OCI-M1 (cell line): ENCODE results near the gene PSMC3.

Experiments used
- DNase-seq: peaks from one replicate; lab custom pipeline; 2025; lab: John Stamatoyannopoulos, UW

PSMC3 gene

DNA sequence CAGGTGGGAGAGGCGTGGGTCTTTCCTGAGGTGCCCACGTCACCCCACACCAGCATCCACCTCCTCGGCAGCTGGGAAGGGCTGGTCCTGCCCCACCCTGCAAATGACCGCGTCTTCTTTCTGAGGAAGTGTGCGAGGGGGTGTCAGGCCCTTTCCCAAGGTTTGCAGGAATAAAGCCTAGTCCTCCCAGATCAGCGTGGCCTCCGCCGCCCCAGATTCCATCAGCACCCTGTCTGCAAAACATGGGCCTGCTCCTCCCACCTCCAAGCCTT is 32.3 kb downstream of the PSMC3 start:
- DNase-seq, result no peak

DNA sequence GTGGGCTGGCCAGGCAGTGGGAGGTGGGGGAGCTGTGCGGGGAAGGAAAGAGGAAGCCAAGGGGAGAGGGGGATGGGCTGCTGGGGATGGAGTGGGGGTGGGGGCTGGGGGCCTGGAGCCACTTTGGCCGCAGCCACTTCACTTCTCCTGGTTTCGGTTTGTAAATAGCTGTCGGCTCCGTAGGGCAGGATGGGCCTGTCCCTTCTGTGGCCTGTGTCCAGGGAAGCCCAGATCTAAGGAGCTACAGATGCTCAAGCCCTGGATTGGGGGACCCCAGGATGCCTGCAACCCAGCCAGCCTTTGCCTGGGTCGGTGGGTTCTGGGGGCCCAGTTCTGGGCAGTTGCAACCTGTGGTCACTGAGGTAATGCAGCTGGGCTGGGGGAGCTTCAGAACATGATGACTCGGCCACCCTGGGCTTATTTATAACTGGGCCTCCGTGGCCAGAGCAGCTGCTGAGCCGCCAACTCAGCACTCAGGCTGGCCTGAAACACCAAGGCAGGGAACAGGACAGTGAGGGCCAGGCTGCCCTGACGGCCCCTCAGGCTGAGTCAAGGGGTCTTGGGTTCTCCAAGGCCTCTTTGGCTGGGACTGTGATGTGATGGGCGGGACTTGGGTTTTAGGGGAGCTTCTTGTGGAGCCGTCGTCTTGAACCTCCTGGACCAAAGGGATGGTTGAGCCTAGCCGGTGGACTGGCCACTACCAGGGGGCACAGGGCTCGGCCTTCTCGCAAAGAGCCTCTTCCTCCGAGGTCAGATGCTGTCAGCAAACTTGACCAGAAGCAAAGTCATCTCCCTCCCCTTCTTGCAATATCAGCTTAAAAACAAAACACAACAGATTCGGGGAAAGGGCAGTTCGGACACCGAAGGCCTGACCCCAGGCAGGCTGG is 32.8 kb downstream of the PSMC3 start:
- DNase-seq, result peak; percentile 92

DNA sequence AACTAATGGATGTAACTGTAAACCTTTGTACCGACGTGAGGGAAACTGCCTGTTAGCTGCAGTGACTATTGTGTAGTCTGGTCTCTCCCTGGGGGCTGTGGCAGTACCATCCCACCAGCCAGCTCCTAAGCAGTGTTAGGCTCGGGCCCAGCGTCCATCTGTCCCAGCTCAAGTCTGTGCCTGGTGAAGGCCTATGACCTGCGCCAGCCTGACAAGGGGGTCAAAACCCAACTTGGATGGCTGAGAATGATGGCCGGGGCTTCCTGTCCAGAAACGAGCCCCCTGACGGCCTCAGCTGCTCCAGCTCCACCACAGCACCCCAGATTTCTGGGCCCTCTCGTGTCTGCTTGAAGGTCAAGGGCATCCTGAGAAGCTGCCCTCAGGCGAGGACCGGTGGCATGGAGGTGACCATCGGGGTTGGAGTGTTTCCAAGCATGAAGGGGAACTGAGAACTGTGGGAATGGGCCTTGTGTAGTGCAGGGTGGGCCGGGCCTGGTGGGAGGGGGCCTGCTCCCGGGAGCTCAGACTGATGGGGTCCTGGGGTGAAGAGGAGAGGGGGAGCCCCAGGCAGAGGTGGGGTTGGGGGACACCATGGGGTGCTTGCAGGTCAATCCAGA is 33.6 kb downstream of the PSMC3 start:
- no peak for DNase-seq

DNA sequence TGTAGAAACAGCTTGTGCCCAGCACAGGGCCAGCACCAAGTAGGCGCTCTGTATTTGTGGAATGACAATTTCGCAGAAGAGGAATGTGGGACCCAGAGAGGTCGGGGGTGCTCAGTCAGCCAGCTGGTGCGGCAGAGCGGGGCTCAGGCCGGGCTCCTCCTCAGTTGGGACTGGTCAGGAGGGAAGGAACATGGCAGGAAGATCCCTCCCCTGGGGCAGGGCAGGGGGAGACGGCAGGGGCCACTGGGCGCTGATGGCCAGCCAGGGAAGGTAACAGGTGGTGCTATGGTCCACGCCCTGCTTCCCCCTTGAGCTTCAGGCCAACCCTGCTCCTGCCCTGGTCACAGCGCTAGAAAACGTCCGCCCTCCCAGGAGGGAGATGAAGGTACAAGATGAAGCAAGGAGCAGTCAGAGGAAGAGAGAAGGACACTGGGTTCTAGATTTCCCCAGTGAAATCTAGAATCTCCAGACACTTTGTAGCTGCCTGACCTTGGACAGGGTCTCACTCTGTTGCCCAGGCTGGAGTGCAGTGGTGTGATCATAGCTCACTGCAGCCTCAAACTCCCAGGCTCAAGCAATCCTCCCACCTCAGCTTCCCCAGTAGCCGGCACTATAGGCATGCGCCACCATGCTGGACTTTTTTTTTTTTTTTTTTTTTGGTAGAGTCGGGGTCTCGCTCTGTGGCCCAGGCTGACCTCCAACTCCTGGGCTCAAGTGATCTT is 34.4 kb downstream of the PSMC3 start:
- DNase-seq, result no peak

DNA sequence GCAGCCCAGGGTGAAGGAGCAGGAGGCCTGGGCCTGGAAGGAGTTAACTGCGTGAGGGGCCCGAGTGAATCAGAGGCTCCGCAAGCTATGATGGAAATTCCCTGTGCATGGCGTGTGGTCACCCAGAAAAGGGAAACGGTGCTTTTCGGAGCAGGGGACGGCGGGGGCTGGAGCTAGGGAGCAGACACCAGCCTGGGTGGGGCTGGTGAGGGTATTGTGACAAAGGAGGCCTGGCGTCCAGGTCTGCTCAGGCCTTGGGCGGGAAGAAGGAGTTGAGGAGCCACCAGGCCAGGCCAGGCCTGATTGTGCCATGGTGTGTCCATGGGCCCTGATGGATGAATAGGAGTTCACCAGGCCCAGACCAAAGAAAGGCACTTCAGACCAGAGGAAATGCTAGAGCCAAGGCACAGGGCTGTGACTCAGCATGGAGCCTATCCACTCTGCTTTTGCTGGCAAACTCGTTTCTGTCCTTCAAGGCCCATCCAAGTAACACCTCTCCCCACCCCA is 35.1 kb downstream of the PSMC3 start:
- no peak for DNase-seq

DNA sequence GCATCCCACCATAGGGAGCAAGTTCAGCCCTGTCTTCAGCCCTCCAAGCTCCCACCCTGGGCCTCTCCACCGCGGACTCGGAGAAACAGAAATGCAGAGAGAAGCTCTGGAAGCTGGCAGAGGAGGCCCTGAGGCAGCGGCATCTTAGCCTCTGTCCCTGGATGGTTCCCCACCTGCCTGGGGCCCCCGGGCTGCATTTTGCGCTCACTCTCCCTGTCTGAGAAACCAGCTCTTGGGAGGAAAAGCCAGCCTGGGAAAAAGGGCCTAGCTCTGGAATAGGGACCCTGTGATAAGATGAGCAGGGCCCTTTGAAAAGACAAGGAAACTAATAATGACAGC is 35.8 kb downstream of the PSMC3 start:
- DNase-seq, result no peak

DNA sequence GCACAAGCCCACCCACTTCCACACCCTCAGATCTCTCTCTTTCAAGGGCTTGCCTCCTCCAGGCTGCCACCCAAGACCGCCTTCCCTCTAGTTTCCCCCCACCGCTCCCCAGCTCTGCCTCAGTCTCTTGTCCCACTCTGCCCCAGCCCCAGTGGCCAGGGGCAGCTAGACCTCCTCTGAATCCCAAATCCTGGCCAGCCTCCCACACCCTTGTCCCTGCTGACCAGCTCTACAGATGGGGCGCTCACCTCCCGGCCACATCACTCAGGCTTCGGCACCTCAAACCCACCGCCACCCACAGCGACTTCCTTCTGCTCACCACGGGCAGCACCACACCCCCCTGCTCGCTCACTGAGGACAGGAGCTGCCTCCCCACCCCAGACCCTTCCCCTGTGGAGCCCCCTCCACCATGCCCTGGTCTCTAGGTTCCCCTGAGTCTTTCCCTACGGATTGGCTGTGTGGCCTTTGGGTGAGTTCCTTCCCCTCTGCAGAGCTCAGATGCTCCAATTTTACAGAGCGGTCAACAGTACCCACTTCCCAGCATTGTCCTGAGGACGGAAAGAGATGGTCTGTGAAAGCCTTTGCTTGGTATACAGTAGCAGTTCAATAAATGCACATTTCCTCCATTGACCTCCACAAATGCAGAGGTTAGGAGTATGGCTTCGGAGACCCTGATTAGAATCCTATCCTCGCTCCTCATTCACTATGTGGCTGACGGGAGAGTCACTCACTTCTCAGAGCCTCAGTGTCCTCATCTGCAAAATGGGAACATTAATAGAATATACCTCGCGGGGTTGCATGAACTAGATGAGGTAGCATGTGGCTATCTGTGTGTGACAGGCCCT is 36.4 kb downstream of the PSMC3 start:
- DNase-seq, result no peak

DNA sequence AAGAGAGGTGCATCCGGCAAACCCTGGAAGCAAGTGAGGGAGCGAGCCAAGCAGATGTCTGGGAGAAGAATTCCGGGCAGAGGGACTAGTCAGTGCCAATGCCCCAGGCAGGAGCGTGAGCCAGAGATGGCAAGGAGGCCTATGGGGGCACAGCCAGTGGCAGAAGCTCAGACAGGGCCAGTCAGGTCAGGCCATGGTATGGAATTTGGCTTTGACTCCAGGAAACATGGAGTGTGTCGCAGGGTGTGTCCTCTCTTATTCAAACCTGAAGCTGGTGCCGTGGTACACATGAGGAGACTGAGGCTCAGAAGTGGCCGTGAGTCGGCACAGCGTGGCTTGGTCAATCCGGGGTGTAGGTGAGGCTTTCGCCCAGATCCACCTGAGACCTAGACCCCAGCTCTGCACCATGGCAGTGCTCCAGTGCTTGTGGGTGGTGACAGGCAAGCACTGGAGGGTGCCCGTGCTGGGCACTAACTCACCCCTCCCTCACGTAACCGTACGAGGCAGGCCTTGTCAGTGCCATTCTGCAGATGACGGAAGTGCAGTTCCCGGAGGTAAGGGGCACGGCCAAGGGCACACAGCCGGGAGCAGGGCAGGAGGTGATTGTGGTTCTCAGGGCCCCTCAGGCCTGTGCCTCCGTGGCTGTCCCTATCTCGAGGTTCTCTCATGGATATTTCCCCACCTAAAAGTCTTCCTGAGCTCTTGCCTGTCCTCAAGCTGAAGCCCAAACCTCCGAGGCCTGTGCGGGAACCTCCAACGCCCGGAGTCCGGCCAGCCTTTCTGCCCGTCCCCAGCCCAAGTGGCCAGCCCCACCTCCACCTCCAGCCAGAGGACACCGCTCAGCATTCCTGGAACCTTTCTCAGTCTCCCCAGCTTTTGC is 37.3 kb downstream of the PSMC3 start:
- DNase-seq, result no peak

DNA sequence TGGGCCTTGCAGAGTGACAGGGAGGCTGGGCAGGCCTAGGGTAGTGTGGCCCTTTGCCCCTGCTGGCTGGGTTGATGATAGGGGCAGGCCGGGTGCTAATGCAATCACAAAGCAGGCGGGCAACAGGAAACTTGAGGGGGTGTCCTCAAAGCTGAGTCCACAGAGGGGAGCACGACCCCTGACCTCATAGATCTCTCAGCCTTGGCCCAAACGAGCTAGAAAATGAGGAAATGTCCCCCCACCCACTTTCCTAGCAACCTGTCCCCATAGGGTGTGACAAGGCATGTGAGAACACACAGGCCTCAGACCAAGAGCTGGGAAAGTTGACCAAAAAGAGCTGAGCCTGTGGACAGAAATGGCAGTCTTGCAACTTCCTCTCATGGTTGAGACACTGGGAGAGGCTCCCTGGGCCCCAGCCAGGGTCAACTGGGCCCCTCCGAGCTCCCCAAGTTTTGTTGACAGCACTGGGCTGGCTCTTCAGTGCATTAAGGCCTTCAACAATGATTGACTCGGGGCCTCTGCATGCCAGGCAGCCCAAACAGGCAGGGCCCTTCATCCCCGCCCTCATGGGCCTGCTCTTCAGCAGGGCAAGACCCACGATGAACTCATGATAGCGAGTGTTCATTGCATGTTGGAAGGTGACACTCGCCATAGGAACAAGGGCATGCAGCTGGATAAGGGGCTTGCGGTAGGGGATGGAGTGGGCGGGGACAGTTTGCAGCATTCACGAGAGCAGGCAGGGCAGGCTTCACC is 38.1 kb downstream of the PSMC3 start:
- DNase-seq, result no peak

DNA sequence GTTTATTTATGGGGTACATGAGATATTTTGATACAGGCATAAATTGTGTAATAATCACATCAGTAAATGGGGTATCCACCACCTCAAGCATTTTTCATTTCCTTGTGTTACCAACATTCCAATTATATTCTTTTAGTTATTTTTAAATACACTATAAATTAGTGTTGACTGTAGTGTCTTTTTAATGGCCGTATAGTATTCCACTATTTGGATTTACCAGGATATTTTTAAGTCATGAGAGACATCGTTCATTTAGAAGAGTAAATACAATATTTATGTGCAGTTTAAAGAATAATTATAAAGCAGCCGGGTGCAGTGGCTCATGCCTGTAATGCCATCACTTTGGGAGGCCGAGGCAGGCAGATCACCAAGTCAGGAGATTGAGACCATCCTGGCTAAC is 41.7 kb downstream of the PSMC3 start:
- no peak for DNase-seq

DNA sequence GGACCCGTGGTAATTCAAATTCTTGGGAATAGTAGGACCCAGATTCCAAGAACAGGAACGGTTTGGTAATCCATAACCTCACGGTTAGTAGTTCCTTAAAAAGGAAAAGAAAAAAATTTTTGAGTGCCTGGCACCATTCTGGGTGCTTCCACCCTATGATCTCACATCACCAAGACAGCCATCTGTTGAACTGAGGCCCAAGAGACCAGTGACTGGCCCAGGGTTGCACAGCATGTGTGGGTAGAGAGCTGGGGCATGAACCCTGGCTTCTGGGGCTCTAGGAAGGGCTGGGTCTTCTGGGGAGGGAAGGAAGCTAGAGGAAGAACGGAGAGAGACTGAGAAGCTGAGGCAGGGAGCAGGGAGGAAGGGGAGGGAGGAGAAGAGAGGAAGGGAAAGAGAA is 43.2 kb downstream of the PSMC3 start:
- no peak for DNase-seq

DNA sequence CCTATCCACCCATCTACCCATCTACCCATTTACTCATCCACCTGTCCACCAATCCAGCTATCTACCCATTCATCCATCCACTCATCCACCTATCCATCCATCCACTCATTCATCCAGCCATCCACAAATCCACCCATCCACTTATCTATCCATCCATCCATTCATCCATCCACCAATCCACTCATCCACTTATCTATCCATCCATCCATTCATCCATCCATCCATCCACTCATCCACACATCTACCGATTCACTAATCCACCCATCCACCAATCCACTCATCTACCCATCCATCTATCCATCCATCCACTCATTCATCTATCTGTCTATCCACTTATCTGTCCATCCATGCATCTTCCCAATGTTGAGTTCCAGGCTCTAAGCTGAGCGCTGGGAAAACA is 46.2 kb downstream of the PSMC3 start:
- no peak for DNase-seq

DNA sequence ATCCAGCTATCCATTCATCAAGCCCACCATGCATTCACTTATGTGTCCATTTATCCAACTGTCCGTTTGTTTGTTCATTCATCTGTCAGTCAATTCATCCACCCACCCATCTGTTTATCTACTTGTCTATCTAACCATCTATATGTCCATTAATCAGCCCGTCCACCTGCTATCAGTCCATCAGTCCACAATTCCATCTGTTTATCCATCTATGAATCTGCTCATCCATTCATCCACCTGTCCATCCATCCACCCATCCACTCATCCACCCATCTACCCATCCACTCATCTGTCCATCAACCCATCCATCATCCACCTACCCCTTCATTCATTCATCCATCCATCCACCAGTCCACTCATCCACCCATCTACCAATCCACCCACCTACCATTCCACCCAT is 46.9 kb downstream of the PSMC3 start:
- no peak for DNase-seq

DNA sequence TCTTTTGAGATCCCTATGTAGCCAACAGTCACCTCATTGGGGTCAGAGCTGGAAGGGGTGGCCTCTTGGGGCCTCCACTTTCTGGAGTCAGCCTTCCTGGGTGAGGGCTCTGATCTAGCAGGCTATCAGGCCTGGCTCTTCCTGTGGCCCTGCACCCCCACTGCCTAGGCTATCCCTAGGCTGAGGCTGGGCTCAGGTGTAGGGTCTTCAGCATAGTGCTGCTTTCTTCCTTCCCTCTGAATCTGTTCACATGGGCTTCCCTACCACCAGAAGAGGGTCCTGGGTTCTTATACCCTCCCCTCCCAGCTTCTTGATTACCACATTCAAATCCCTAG is 47.4 kb downstream of the PSMC3 start:
- no peak for DNase-seq

DNA sequence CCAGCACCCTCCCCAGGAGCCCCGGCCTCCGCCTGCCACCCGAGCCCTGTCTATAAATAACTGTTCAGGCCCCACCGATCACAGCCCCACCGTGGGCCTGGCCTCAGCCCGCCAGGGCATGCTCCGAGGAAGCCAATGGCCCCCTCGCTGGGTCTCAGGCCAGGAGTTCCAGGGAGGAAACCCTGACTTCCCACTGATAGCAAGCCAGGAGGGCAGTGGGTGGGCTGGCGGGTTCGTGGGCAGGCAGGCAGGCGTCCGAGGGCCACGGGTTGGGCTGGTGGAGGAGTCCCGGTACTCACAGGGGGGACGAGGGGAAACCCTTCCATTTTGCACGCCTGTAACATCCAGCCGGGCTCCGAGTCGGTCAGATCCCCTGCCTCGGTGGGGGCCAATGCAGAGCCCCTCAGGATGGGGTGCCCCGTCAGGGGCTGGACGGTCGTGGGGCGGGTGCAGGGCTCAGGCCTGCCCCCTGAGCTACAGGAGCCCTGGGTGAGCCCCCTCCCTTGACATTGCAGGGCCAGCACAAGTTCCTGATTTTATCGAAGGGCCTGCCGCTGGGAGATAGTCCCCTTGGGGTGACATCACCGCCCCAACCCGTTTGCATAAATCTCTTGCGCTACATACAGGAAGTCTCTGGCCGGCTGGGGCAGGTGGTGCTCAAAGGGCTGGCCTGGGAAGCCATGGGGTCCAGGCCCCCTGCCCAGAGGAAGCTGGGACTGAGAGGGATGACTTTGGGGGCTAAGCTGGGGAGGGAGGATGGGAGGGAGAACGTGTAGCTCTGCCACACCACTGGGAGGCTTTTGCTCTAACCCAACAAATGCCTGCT is 48.0 kb downstream of the PSMC3 start, which contains the start of gene SPI1:
Gene SPI1 (minus strand): TSS at position 538 of the 826 bp plus-strand sequence. CDS start 194 bp downstream, at position 344.
- peak; percentile 96 for DNase-seq

DNA sequence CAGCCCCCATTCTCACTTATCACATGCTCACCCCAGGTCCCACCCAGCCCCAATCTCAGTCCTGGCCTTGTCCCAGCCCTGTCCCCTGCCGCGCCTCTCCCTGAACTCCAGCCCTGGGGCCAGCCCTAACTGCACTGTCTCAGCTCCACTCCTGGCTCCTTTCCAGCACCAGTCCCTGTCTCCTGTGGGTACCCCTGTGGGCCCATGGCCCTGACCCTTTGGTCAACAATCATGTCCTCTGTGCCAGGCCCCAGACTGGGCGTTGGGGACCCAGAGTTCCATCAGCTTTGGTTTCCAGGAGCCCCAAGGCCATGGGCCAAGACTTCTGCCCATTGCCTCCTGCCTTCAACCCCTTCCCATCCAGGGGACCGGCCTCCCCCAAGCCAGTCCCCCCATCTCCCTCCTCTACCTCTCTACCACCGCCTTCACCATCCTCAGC is 48.6 kb downstream of the PSMC3 start:
- peak; percentile 64 for DNase-seq

DNA sequence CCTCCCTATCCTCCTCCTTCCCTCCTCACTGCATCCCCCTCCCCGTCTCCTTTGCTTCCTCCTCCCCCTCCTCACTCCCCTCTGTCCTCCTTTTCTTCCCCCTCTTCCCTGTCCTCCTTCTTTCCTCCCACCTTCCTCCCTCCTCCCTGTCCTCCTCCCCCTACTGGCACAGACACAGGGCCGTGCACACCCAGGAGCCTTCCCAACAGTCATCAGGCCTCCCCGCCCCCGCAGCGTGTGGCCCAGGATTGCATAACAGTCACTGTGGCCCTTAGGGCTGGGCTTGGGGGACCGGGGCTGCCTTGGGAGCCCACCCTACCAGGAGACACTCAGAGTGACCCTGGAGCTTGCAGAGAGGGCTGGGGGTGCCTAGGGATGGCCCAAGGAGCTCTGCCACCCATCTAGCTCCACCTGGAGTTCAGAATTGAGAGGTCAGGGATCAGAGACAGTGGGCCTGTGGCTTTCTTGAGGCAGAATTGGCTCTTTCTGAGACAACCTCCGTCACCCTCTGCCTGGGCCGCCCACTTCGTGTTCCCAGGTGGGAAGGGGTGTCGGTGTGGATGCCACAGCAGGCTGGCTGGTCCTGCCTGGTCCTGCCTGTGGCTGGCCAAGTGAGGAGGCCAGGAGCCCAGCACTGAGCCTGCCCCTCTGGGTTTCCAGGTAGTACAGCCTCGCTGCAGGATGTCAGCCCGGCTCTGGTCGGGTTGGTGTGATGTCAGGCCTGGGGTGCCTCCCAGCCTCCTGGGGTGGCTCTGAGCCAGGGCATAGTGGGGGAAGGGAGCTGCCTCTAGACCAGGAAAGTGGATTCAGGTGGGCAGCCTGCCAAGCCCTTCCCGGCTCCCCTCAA is 49.5 kb downstream of the PSMC3 start:
- DNase-seq, result peak; percentile 86

DNA sequence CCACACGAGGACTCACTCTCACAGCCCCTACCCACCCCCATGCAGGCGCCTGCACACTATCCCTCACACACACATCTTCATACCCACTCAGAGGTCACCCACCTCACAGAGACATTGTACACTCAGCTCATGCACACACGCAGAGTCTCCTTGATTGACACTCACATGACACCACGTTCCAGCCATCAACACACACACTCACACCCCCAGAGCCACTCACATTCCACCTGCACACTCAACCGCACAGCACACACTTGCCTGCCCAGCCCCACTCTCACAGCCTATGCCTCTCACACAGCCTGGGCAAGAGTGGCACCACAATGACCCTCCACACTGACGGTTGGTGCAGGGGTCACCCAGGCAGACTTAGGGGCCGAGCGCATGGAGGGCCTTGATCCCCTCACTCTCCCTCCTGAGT is 50.1 kb downstream of the PSMC3 start:
- DNase-seq, result no peak
